ENCODE results near the gene SKIDA1.

- TF ChIP-seq POLR2A (IDR thresholded peaks at IDR 0.05) (no peak), CTCF (IDR thresholded peaks at IDR 0.05) (no peak)
Measured at GRCh38 chr10:21511946-21512572, 13.4 kb downstream of the SKIDA1 start.

Measured in tibial nerve (tissue), 3 donors.